A549 (cell line): Measurements from ENCODE around the gene PGM2L1.
"Not testable (repeated sequence)": the region's sequence is repeated elsewhere in the genome, so short reads cannot be mapped to it uniquely, and the experiment has no call there.

ENCODE experiments used
- POLR2A ChIP-seq: IDR thresholded peaks from 2 replicates; pipeline ENCODE4 v1.6.1; 2012; ENCODE audit warnings: mild to moderate bottlenecking, low read length
- ZFP36 ChIP-seq: fragments of 450-650 bp; IDR thresholded peaks from 2 replicates; pipeline ENCODE4 v1.6.1; 2014; ENCODE audit warnings: borderline replicate concordance; ENCODE audit not compliant: partially characterized antibody
- TF ChIP-seq, protein P1 (sequence below): fragments of 450-650 bp; IDR thresholded peaks from 2 replicates; pipeline ENCODE4 v1.6.1; 2014; ENCODE audit warnings: antibody characterized with exemption

DNA sequence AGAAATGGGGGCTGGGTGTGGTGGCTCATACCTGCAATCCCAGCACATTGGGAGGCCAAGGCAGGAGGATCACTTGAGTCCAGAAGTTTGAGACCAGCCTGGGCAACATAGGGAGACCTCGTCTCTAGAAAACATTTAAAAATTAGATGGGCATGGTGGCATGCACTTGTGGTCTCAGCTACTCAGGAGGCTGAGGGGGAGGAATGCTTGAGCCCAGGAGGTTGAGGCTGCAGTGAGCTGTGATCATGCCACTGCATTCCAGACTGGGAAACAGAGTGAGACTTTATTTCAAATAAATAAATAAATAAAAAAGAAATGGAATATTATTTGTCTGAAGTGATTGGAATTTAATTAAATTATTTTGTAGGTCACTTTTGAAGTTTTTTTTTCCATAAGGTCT is 18.7 kb upstream of the PGM2L1 start:
- not testable (repeated sequence) for TF ChIP-seq POLR2A, ZFP36
- TF ChIP-seq, protein P1, sequence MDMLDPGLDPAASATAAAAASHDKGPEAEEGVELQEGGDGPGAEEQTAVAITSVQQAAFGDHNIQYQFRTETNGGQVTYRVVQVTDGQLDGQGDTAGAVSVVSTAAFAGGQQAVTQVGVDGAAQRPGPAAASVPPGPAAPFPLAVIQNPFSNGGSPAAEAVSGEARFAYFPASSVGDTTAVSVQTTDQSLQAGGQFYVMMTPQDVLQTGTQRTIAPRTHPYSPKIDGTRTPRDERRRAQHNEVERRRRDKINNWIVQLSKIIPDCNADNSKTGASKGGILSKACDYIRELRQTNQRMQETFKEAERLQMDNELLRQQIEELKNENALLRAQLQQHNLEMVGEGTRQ, result not testable (repeated sequence)
